GM18498 (cell line): ENCODE results near the gene TMEM11.
A peak's percentile ranks its signal among the peaks of the same experiment; 100 is the strongest.

Experiments used
- ATAC-seq: cut with Tn5 transposase; IDR thresholded peaks from one replicate; pipeline ENCODE4 v1.9.1; 2021; ENCODE audit warnings: mild to moderate bottlenecking, moderate library complexity; ENCODE audit not compliant: unreplicated experiment

Gene TMEM11

DNA sequence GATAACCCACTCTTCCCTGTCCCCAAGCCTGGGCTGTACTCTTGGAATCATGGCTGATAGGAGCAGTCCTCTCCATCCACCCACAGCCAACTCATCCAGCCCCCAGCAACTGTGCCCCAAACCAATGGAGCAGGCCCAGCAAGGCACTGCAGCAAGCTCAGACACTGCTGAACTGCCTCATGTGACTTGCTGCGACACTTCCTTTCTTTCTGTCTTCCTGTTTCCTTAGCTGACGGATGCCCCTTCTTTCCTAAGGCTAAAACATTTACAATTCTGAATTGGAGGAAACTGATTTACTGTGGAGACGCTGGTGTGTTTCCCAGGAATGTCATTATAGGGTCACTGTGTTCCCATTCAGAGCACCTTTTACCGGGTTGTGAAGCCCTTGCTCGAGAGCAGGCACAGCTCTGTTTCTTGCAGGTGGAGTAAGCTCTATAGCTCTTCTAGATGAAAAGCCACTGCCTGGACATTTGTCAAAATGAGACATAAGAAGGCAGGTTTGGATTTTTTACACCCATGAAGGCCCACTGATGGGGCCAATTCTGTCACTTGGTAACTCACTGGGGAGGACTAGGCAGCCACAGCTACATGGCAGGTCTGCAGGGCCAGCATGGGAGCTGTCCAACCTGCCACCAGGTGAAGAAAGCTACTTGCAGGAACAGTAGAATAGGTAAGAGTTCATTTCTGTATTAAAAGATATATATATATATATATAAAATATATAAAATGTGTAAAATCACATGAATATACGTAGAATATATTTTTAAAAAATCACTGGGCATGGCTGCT is 27.4 kb downstream of the TMEM11 start:
- ATAC-seq = no peak

DNA sequence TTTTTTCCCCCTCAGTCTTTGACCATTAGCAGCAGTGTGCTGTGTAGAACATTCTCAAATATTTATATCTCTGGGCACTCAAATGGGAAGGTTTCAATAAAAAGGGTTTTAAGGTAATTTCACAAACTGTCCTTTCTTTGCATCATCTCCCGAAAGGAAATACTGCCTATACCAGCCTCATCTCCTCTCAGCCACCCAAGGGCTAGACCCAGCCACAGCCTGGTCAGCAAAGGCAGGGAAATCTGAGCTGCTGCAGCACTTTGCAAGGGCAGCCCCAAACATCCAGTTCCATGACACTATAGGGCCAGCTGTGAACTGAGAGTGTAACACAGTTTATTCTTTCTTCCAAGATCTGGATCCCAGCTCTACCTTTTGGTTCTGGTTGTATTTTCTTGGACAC is 28.9 kb downstream of the TMEM11 start:
- no peak for ATAC-seq

DNA sequence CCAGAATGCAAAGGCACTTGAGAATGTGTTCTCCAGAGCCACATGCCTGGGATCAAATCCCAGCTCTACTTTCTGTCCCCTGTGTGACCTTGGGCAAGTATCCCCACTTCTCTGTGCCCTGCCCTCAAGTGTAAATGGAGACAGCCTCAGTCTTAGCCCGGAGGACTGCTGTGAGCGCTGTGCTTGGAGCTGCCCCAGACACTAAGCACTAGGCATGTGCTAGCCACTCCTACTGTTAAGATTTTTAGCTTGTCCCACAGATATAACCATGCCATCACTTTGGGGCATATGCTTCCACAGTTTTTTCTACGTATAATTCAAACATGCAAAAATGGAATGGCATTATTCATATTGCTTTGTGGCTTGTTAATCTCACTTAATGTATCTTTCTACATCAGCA is 29.4 kb downstream of the TMEM11 start:
- no peak for ATAC-seq

DNA sequence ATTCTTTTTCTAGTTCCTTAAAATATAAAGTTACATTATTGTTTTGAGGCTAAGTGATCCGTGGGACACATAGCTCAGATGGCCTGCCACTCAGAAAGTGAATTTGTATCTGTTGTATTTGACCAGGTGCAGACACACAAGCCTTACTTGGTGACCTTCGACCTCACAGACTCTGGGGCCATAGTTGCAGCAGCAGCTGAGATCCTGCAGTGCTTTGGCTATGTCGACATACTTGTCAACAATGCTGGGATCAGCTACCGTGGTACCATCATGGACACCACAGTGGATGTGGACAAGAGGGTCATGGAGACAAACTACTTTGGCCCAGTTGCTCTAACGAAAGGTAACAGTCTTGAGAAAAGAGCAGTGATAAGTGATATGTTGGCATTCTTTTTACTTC is 30.5 kb downstream of the TMEM11 start:
- no peak for ATAC-seq

DNA sequence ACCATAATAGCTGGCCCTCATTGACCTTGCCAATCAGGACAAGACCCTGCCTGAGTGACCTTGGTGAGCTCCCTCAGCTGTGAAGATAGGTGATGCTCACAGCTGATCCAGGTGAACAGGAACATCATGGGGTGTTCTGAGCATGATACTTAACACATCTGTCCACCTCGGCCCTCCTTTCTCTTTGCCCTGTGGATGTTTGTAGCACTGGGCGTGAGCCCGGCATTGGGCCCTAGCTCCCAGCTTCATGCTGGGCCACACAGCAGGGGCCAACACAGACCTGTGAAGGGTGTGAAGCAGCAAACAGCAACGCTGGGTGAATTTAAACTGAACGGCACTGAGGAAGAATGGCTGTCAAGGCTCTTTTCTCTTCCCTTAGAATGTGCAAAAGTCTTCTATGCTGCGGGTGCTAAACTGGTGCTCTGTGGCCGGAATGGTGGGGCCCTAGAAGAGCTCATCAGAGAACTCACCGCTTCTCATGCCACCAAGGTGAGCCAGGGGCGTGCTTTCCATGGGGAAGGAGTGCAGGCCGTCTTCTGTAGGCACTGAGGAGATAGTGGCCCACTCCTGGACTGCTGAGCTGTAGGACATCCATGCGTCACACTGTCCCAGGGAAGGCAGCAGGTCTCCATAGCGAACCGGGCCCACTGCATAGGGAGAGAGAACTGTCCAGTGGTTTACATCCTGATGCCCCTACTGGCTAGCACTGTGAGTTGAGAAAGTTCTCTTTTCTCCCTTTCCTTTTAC is 35.9 kb downstream of the TMEM11 start:
- ATAC-seq = no peak

DNA sequence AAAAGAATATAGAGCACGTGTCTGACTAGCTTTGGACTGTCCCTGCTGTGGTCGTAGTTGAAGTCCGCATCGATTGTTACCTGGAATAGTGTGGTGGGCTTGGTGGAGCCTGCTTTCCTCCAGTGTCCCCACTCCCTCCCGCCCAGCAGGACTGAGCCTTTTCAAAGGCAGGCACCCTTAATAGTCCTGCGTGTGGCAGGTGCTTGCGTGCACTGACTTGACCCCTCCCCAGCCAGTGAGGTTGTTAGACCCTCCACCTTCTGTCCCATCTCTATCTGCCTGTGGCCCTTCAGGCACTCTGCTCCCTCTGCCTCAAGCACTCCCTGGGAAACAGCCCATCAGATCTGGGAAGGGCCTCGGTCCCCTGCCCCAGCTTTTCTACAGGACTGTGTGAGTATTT is 36.6 kb downstream of the TMEM11 start:
- no peak for ATAC-seq

DNA sequence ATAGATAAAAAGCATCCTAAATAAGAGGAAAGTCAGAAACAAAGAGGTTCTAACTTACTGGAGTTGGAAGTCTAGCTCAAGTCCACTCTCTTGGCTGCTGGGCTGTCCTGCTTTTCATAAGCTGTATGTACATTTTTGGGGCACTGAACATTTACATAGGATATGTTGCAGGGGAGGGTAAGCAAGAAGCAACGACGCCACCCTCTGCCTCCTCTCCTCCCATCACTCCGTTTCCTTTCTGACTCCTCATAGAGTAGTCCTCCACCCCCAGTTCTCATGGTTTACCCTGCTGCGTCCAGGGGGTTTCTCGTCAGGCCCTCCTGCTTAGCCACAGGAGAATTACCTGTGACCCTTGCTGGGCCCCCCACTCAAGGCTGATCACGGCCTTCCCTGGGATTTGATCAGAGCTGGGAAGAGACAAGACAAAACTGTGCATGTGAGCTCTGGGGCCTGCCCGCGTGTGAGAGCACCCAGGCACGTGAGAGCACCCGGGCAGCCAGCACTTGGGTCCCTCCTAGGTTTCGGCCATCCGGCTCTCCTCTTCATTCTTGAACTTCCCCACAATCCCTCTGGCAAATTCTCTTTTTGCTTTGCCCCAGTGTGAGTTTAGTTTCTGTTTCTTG is 37.1 kb downstream of the TMEM11 start:
- no peak for ATAC-seq

DNA sequence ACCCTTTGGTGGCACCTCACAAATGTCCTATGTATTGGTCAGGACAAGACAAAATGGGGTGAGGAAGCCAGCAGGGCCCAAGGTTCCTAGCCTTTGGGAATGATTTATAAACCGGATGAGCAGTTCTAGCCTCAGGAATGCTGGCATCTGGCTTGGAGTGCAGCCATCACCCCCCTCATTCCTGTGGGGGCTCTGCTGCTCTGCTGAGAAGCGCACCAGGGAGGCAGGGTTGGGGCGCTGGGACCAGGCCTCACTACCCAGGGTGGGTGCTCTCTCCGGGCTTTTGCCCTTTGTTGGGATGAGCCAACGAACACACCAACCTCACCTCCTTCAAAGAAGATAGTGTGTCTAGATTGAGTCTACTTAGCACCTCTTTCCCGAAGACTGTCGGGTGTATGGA is 39.2 kb downstream of the TMEM11 start:
- ATAC-seq = no peak

DNA sequence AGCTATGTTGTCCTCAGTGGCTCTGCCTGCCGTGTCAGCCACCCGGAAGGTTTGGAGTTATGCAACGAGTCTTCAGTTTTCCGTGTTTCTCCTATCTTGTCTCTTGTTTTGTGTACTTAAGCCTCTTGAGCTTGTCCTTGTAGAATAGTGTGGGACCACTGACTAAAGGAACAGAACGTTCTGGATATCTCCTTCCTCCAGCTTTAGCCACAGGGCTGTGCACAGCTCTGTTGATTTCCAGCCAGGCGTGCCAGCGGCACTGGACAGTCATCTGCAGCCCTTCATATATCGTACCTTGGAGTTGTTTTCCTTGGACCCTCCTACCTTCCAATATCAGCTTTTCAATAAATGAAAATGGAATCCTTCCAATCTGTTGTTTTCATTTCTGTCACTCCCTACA is 39.8 kb downstream of the TMEM11 start:
- no peak for ATAC-seq

DNA sequence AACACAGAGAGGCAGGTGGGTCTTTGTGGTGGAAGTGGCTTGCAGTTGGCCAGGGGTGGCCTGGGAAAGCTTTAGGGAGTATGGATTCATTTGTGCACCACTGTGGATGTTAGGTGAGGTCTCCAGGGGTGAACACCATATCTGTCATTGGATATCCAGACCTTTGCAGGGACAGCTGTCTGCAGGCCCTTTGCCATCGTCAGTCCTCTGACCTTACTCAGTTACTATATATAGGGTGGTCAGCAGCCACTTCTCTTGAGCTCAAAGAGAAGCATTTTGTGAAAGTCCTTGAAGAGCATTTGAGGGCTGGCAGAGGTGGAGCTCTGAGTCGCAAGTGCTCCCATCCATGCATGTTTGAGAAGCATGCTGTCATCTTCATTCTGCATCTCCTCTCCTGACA is 40.4 kb downstream of the TMEM11 start:
- no peak for ATAC-seq

DNA sequence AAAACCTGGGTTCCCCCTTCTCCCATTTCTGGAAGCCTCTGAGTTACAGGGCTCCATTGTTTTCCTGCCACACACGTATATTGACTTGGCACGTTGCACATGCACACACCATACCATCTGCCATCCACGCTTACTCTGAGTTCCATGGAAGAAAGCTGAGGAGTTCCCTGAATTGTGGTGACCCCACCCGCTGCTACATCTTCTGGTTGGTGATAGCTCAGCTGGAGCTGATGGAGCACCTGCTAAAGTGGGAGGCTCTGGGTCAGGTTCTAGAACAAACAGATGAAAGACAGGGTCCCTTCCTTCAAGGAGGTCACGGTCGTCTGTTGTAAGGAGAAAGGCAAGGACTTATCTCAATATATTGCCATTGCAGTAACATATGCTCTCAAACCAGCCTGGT is 41.1 kb downstream of the TMEM11 start:
- ATAC-seq = no peak

DNA sequence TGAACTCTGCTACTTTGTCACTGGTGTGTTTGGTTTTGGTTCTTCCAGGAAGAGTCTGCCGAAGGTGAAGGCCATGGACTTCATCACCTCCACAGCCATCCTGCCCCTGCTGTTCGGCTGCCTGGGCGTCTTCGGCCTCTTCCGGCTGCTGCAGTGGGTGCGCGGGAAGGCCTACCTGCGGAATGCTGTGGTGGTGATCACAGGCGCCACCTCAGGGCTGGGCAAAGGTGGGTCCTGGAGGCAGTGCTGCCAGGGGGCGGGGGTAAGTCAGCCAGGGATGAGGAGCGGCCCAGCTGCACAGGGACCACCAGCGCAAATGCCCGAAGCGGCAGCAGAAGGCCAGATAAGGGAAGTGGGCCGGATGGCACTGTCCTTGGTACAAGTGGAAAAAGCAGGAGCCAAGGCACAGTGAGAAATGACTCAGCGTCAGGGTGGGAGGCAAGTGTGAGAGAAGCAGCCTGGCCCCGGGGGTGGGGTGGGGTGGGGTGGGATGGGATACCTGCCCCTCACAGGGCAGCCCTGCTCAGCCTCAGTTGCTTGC is 41.9 kb downstream of the TMEM11 start:
- no peak for ATAC-seq

DNA sequence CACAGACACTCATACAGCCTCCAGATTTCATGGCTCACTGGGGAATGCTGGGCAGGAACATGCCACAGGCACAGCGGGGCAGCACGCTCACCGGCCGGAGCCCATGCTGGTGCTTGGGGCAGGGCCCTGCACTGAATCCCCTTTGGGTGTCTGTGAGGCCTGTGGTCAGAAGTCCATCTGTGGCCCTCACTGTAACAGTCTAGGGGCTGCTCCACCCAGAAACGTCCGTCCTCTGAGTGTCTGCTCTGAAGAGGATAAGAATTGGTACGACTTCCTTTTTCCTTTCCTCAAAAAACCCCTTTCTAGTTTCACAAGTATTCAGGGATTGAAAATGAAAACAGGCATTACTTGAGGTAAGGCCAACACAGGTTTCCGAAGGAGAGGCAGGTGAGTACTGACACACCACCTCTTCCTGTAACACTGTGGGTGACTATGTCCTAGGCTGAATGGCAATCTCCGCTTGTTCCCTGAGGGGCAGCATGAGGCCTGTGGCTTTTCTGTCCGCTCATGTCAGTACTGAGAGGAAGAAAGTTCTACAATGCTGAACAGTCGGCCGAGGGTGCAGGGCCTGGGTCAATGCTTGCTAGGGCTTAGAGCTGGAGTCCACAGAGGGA is 42.5 kb downstream of the TMEM11 start:
- ATAC-seq = peak; percentile 82

DNA sequence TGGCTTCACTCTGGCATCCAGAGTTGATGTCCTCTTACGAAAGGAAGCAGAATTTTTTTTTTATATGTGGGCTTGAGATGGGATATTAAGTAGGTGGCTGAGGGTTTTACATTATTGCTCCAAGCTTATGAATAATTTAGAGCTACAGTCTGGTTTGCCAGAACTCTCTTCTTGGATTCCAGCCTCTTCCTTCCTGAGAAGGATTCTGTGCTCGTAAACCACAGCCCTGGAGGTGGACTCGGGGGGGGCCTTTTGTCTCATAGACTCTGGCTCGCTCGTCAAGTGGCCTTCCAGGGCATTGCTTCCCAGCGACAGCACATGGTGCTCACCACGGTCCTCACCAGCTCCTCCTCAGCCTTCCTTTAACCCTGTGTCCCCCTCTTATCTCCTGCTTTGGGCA is 43.2 kb downstream of the TMEM11 start:
- ATAC-seq = no peak

DNA sequence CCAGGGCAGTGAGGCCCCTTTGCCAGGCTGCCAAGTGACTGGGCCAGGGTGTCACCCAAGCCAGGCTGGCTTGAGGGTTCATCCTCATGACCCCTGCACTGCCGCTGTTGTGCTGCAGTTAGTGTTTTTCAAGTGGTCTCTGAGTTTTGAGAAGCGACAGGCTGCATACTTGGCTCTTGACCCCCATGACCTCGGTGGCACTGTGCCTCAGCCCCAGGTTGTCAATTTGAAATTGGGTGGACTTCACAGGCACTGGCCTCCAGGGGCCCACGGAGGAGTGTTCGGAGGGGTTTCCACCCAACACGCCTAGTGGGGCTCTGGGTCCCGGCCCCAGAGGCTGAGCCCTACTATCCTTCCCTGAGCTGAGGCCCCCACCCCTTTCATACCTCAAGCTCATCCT is 44.5 kb downstream of the TMEM11 start:
- ATAC-seq = no peak

DNA sequence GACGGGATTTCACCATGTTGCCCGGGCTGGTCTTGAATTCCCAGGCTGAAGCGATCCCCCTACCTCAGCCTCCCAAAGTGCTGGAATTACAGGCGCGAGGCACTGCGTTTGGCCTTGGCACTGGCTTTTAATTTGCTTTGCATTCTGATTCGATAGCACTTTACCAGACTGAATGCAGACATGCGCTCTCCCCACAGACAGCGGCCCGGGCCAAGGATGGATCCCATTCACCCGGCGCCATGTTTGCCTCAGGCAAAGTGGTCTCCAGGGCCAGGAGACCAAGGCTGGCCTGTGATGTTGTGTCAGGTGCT is 45.5 kb downstream of the TMEM11 start:
- no peak for ATAC-seq

DNA sequence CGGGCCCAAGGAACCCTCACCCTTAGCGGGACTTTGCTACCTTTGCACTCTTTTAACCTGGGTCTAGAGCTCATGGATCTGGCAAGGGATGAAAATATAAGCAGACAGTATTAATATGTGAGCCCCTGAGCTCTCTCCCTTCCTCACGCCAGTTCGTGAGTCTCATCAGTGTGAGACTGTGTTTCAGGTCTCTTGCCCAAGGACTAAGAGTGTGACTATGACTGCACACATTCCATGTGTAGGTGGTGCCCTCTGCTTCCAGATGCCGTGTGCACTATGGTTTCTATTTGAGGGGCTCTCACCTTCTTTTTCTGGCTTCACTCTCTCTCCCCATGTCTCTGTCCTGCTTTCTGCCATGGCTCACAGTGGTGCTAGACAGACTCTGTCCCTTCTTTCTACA is 46.7 kb downstream of the TMEM11 start:
- ATAC-seq = no peak

DNA sequence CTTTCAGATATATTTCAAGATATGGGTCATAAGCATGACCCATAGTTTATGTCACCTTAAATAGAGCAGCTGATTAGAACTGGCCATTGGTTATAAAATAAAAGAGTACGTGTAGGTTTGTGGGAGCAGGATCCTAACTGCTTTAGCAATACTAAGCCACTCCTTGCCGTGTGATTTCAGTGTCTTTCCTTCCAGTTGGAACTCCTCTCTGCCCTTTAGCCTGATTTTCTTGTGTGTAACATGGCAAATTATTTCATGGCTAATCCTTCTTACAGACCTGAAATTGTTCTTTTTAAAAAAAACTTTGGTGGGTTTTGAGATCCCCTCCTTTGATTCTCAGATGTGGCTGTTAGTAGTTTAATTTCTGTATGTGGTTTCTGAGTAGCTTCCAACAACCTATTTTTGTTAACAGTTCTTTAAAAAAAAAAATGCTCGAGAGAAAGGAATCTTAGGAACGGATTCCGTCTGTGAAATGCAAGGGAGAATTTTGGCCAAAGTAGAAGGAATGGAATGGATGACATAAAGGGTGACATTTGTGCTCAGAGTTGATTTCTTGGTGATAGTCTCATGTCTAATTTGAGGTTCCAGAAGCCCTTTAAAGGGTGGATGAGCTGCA is 47.3 kb downstream of the TMEM11 start:
- no peak for ATAC-seq

DNA sequence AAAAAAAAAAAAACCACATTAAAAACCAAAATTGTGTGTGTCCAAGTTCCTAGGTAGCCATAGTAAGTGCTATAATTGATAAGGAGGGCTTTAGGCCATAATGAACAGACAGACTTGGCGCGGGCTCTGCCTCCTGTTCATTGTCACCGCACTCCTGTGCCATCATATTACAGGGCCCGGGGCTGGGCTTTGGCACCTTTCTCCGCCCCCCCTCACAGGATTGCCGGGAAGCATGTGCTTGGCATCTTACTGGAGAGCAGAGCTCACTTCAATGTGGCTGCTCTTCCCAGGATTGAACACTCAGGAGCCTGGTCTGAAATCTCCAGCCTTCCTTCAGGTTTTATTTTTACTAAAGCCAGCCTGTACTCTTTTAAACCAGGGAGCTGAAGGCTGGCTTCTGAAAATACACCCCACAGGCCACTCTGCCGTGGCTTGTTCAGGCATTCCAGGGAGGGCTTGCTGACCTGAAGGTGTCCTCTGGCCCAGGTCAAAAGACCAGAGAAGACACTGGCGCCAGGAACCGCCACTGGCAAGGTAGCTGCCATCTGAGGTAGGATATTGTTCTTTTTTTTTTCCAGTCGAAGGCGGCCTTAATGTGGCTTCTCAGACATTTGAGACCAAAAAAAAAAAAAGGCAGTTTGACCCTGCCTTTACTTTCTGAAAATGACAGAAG is 47.9 kb downstream of the TMEM11 start:
- ATAC-seq = no peak

DNA sequence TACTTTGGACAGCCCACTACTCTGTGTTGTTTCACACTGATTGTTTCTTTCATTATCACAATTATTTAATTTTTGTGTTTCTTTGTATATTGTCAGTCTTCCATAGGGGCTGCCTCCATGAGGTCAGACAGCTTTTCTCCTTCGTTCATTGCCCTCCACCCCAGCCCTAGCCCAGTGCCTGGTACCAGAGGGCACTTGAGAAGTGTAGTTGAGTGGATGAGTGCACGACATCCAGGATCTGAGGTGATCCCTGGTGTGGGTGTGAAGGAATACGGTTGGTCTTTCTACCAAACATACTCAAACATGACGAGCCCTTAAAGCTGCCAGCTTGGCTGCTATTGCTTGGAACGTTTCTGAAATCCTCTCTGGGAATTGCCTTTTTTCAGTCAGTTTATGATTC is 49.3 kb downstream of the TMEM11 start:
- ATAC-seq = no peak

DNA sequence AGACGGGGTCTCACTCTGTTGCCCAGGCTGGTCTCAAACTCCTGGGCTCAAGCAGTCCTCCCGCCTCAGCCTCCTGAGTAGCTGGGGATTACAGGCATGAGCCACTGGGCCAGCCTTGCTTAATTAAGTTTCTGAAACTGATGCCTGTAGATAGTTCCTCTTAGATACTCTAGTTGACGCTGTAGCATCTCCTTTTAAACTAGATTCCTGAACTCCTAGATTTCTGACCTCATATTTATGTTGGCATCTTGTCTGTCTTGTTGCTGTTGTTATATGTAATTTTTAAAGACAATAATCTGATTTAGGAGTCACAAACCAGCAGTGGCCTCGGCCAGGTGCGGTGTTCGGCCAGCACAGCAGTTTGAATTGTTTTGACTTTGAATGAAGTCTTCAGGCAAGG is 49.7 kb downstream of the TMEM11 start:
- no peak for ATAC-seq
